Astrocyte of the hippocampus (primary cell): ENCODE data around the gene MCF2L2.

Experiments used
- DNase-seq: peaks from one replicate; pipeline ENCODE4 v3.0.0; 2011; ENCODE audit warnings: low read depth, low spot score

The MCF2L2 gene

DNA sequence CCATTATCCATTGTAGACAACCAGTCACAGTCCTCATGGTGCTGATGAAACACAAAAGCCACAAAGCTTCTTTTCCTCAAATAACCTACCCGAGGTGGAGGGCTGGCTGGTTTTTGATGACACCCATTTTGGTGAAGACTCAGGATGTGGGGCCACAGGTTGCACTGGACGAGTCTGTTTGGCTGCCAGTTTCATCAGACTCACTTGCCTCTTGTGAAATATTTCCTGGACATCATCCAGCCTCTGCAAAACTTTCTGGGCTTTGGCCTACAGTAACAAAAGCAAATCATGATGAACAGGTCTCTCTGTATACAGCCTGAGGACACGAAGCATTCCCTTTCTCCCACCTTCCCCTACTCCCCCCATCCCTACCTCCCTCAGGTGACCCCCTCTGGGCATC, 133.2 kb downstream of the MCF2L2 start:
- peak; percentile 73 for DNase-seq

DNA sequence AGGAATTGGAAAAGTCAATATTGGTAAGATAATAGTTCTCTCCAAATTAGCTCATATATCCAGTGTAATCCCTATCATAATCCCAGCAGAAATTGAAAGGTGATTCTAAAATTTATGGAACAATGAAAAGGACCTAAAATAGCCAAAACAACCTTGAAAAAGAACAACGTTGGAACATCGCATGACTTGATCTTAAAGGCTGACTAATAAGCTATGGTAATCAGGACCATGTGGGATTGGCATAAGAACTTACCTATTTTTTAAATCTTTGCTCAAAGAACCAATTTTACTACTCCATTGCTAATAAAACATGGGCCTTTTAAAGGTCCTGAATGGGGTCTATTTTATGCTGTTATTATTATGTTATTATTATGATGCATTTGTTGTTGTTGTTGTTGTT, 134.5 kb downstream of the MCF2L2 start:
- no peak for DNase-seq

- peak; percentile 83 for DNase-seq
These were observed 136.9 kb downstream of the MCF2L2 start for GRCh38 chr3:183291497-183292031.

GRCh38 chr3:183290216-183290615, 138.2 kb downstream of the MCF2L2 start:
- DNase-seq, result no peak

DNA sequence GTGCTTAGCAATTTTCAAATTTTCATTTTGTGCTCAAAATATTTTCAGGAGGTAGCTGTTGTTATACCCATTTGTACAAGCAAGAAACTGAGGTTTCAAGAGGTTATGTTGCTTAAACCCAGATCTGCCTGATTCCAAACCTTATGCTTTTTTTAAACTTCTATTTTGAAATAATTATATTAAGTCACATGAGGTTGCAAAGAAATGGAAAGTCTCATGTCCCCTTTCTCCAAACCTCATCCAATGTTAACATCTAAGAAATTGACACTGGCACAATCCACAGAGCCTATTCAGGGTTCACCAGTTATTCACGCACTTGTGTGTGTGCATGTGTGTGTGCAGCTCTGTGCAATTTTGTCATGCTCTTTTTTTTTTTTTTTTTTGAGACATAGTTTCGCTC, 140.3 kb downstream of the MCF2L2 start:
- no peak for DNase-seq

GRCh38 chr3:183287301-183287971, 141.0 kb downstream of the MCF2L2 start:
- DNase-seq, result peak; percentile 85

GRCh38 chr3:183285828-183286457, 142.5 kb downstream of the MCF2L2 start:
- peak; percentile 96 for DNase-seq

DNA sequence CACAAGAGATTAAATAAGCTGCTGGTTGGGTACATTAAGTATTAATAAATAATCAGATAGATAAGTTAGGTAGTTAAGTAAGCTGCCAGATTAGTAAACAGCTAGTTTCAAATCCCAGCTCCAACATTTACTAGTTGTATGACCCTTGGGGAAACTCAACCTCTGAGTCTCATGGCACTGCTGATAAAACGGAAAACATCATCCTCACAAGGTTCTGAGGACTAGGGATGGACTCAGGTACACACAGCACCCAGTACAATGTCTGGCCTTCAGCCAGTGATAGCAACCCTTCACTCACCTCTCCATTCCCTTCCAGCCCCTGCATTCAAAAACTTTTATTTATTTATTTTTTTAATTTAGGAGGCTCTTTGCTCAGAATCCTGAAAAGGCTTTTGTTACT, 143.1 kb downstream of the MCF2L2 start:
- no peak for DNase-seq

GRCh38 chr3:183284570-183284969, 143.8 kb downstream of the MCF2L2 start:
- DNase-seq, result no peak

GRCh38 chr3:183283886-183284285, 144.5 kb downstream of the MCF2L2 start:
- no peak for DNase-seq

- DNase-seq, result peak; percentile 89
These were observed 147.2 kb downstream of the MCF2L2 start for GRCh38 chr3:183281126-183281797.

- no peak for DNase-seq
These were observed 149.0 kb downstream of the MCF2L2 start for GRCh38 chr3:183279371-183279770.

GRCh38 chr3:183278479-183279088, 149.8 kb downstream of the MCF2L2 start:
- DNase-seq, result no peak

- DNase-seq, result no peak
These were observed 151.2 kb downstream of the MCF2L2 start for GRCh38 chr3:183277260-183277659.

DNA sequence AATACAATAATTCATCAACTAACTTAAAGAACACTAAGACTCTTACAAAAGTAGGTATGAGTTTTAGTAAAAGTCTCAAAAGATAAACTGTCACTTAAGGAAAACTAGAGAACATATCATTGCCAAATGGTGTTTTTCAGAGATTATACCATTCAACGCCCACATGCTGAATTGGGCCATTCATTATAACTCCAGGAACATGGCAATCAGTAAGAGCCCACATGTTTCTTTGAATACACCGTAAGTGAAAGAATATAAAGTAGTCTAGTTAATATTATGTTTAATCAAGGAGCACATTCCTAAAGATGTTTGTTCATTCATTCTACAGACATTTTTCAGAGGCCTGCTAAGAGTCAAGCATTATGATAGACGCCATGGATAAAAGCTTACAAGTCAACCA, 152.5 kb downstream of the MCF2L2 start:
- DNase-seq, result no peak

- DNase-seq, result peak; percentile 50
These were observed 153.0 kb downstream of the MCF2L2 start for GRCh38 chr3:183275418-183275817.

- no peak for DNase-seq
These were observed 153.8 kb downstream of the MCF2L2 start for GRCh38 chr3:183274609-183275008.

- DNase-seq, result no peak
These were observed 155.6 kb downstream of the MCF2L2 start for GRCh38 chr3:183272791-183273190.

DNA sequence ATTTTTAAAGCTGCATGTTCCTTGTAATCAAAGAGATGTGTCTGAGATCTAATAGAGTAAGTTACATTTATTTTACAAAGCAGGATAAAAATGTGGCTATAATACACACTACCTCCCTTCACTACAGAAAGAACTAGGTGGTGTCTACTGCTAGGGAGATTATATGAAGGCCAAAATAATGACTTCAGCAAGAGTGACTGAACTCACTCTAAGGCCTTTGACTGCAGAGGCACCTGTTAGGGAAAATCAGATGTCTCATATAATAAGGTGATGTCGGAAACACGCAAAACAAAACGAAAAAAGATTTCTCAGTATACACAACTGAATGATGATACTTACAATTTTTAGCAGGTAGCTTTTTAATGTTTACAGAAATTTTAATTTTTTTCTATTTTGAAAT, 156.3 kb downstream of the MCF2L2 start:
- no peak for DNase-seq

- no peak for DNase-seq
These were observed 158.1 kb downstream of the MCF2L2 start for GRCh38 chr3:183270344-183270743.

DNA sequence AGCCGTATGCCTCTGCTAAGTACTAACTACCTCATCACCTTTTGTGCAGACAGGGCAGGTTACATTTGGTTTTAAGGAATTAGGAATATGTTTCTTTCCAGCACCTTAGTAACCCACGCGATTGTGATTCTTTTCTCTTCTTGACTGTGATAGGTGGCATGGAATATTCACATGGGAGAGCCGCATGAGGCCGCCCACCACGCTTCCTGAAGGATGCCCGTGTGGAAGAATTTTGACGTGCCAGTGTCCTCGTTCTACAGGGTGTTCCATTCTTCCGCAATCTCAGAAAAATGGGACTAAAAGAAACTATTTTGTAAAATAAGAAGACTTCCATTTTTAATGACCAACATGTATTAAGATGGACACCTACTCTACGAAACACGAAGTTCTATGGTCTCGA, 159.1 kb downstream of the MCF2L2 start:
- no peak for DNase-seq

GRCh38 chr3:183268366-183268765, 160.1 kb downstream of the MCF2L2 start:
- DNase-seq, result no peak
